Osteoblast (primary cell): ENCODE measurements around the gene LRRTM4. TPM values are rescaled to one million over a fixed set of nuclear protein-coding genes. Genes with fewer than 3 reads are reported as not detected.

Experiments
- DNase-seq: peaks from one replicate; pipeline ENCODE4 v3.0.0; 2011; ENCODE audit warnings: low spot score, mixed read lengths; ENCODE audit not compliant: insufficient read length; ENCODE audit errors: missing footprints
- H2AFZ ChIP-seq: 2 replicates; pipeline ENCODE4 v1.6.0; 2011; ENCODE audit warnings: mild to moderate bottlenecking, low read length
- H3K27ac ChIP-seq: 2 replicates; pipeline ENCODE4 v1.5.1; 2011; ENCODE audit warnings: mild to moderate bottlenecking, low read depth, low read length, moderate library complexity
- H3K27me3 ChIP-seq: 2 replicates; pipeline ENCODE4 v1.6.0; 2012; ENCODE audit warnings: mild to moderate bottlenecking, control low read depth, inconsistent platforms, low read length, moderate library complexity; ENCODE audit not compliant: insufficient read depth
- H3K36me3 ChIP-seq: 2 replicates; pipeline ENCODE4 v1.5.1; 2011; ENCODE audit warnings: mild to moderate bottlenecking, low read length, control low read depth, moderate library complexity; ENCODE audit not compliant: insufficient read depth
- H3K4me1 ChIP-seq: 2 replicates; pipeline ENCODE4 v1.5.1; 2011; ENCODE audit warnings: mild to moderate bottlenecking, low read length, control low read depth, moderate library complexity; ENCODE audit not compliant: insufficient read depth
- H3K4me2 ChIP-seq: 2 replicates; pipeline ENCODE4 v1.6.0; 2011; ENCODE audit warnings: mild to moderate bottlenecking, low read length; ENCODE audit not compliant: insufficient read depth
- H3K4me3 ChIP-seq: fragments of 200-600 bp; sonication (generic); 3 replicates; pipeline ENCODE4 v1.5.1; 2012; ENCODE audit warnings: mild to moderate bottlenecking, low read length, inconsistent platforms; ENCODE audit not compliant: insufficient read depth
- H3K79me2 ChIP-seq: 2 replicates; pipeline ENCODE4 v1.6.0; 2012; ENCODE audit warnings: mild to moderate bottlenecking, low read length, control low read depth, inconsistent platforms; ENCODE audit not compliant: insufficient read depth
- H3K9me3 ChIP-seq: 2 replicates; pipeline ENCODE4 v1.5.1; 2011; ENCODE audit warnings: low read depth, low read length, control low read depth
- H4K20me1 ChIP-seq: 2 replicates; pipeline ENCODE4 v1.6.0; 2012; ENCODE audit warnings: mild to moderate bottlenecking, low read length, control low read depth; ENCODE audit not compliant: insufficient read depth
- CTCF ChIP-seq: IDR thresholded peaks from 2 replicates; pipeline ENCODE4 v1.5.1; 2011; ENCODE audit warnings: mild to moderate bottlenecking, low read depth, low read length, moderate library complexity; ENCODE audit errors: extremely low read depth
- total RNA-seq: library from RNA; depleted of rRNA; stranded (reverse); fragments of >200 nt; gene quantifications from 2 replicates; pipeline ENCODE4 v1.2.3, GENCODE V29; 2012

LRRTM4 gene
- total RNA-seq, 1 donor, result not detected

- H3K36me3 ChIP-seq, result no peaks in the 10 kb centered on the region
- TF ChIP-seq CTCF, result no peak
- peaks cover 6% of the 10 kb centered on the region for H3K9me3 ChIP-seq
- DNase-seq, result no peak
- no peak overlapping the region for H3K4me2 ChIP-seq
- H3K79me2 ChIP-seq, result no peaks in the 10 kb centered on the region
- H3K4me3 ChIP-seq, result no peak overlapping the region
- no peaks in the 10 kb centered on the region for H4K20me1 ChIP-seq
- no peak overlapping the region for H2AFZ ChIP-seq
- no peaks in the 10 kb centered on the region for H3K27me3 ChIP-seq
- no peaks in the 10 kb centered on the region for H3K4me1 ChIP-seq
- no peak overlapping the region for H3K27ac ChIP-seq
Measured at GRCh38 chr2:77434880-77435279, 87.3 kb downstream of the LRRTM4 start.

GRCh38 chr2:77428946-77429345, 93.2 kb downstream of the LRRTM4 start:
- H2AFZ ChIP-seq, result no peak overlapping the region

GRCh38 chr2:77421971-77422370, 100.2 kb downstream of the LRRTM4 start:
- Histone ChIP-seq H3K36me3 (no peaks in the 10 kb centered on the region), H2AFZ (no peak overlapping the region), H3K9me3 (peaks cover 7% of the 10 kb centered on the region), H3K4me3 (no peak overlapping the region), H3K79me2 (no peaks in the 10 kb centered on the region), H3K4me1 (no peaks in the 10 kb centered on the region), H3K27me3 (no peaks in the 10 kb centered on the region), H3K27ac (no peak overlapping the region), H3K4me2 (no peak overlapping the region), H4K20me1 (no peaks in the 10 kb centered on the region)
- TF ChIP-seq CTCF, result no peak
- no peak for DNase-seq

More at GRCh38 chr2:77428946-77429345, 93.2 kb downstream of the LRRTM4 start:
- Histone ChIP-seq H4K20me1 (no peaks in the 10 kb centered on the region), H3K4me1 (no peaks in the 10 kb centered on the region), H3K36me3 (no peaks in the 10 kb centered on the region), H3K9me3 (peaks cover 6% of the 10 kb centered on the region), H3K27me3 (no peaks in the 10 kb centered on the region), H3K4me2 (no peak overlapping the region), H3K27ac (no peak overlapping the region), H3K79me2 (no peaks in the 10 kb centered on the region), H3K4me3 (no peak overlapping the region)
- no peak for TF ChIP-seq CTCF
- DNase-seq, result no peak

GRCh38 chr2:77418537-77418936, 103.6 kb downstream of the LRRTM4 start:
- Histone ChIP-seq H3K27me3 (no peaks in the 10 kb centered on the region), H3K79me2 (no peaks in the 10 kb centered on the region), H3K27ac (no peak overlapping the region), H3K36me3 (no peaks in the 10 kb centered on the region), H3K4me2 (no peak overlapping the region), H3K4me3 (no peak overlapping the region), H3K4me1 (no peaks in the 10 kb centered on the region), H3K9me3 (peaks cover 7% of the 10 kb centered on the region), H2AFZ (no peak overlapping the region), H4K20me1 (no peaks in the 10 kb centered on the region)
- TF ChIP-seq CTCF, result no peak
- no peak for DNase-seq
